DMS153 (cell line): ENCODE measurements around the gene SEC24D.

Experiments used
- DNase-seq: peaks from one replicate; lab custom pipeline; 2025; lab: John Stamatoyannopoulos, UW

Gene SEC24D

GRCh38 chr4:118716304-118716703 is 119.6 kb downstream of the SEC24D start:
- DNase-seq = no peak

- no peak for DNase-seq
These were observed 121.2 kb downstream of the SEC24D start for GRCh38 chr4:118714682-118715081.

- no peak for DNase-seq
These were observed 123.1 kb downstream of the SEC24D start for GRCh38 chr4:118712872-118713271.

- no peak for DNase-seq
These were observed 124.9 kb downstream of the SEC24D start for GRCh38 chr4:118711052-118711451.

GRCh38 chr4:118703118-118703517 is 132.8 kb downstream of the SEC24D start:
- no peak for DNase-seq

GRCh38 chr4:118684873-118685811 is 150.8 kb downstream of the SEC24D start, which contains the start of gene METTL14:
TSS of gene METTL14 (plus strand) at chr4:118685392. CDS start at chr4:118685535, 143 bp downstream.
- peak; percentile 85 for DNase-seq

GRCh38 chr4:118683513-118683912 is 152.4 kb downstream of the SEC24D start:
- peak; percentile 4 for DNase-seq

- peak; percentile 3 for DNase-seq
These were observed 153.0 kb downstream of the SEC24D start for GRCh38 chr4:118682928-118683327.

- no peak for DNase-seq
These were observed 155.1 kb downstream of the SEC24D start for GRCh38 chr4:118680808-118681207.

- no peak for DNase-seq
These were observed 159.8 kb downstream of the SEC24D start for GRCh38 chr4:118676128-118676527.
